Gastroesophageal sphincter (tissue), 3 donors: ENCODE measurements around the gene ZSCAN26.

Experiments used
- CTCF ChIP-seq, 4 experiments: fragments of 200-600 bp in 2 of 4; fragments of 450-650 bp in 2 of 4; sonication (generic) in 1 of 4; IDR thresholded peaks; one replicate each; pipeline ENCODE4 v1.5.1; 2017 to 2019; ENCODE audit warnings: antibody characterized with exemption in 4 of 4, mild to moderate bottlenecking in 2 of 4, moderate library complexity in 2 of 4
- EP300 ChIP-seq: sonication (generic); formaldehyde crosslinking; IDR thresholded peaks from one replicate; pipeline ENCODE4 v1.6.1; 2017; ENCODE audit warnings: antibody characterized with exemption, mild to moderate bottlenecking
- POLR2A ChIP-seq, 2 donors: fragments of 450-650 bp; IDR thresholded peaks; one replicate each; pipeline ENCODE4 v1.6.1; 2017; ENCODE audit warnings: antibody characterized with exemption in 2 of 2, mild to moderate bottlenecking in 2 of 2, moderate library complexity in 1 of 2
- POLR2AphosphoS5 ChIP-seq: sonication (generic); formaldehyde crosslinking; IDR thresholded peaks from one replicate; pipeline ENCODE4 v1.6.1; 2017; ENCODE audit warnings: antibody characterized with exemption

GRCh38 chr6:28322661-28323060 is 55.7 kb downstream of the ZSCAN26 start:
- TF ChIP-seq POLR2A (IDR thresholded peaks at IDR 0.05) (no peak), CTCF (IDR thresholded peaks at IDR 0.05) (no peak), EP300 (no peak), POLR2AphosphoS5 (no peak)
